Activated CD8-positive, alpha-beta memory T cell treated with anti-CD3 and anti-CD28 coated beads for 4 hours (primary cell): ENCODE results near the gene PROCA1.
"Not testable (repeated sequence)": the region's sequence is repeated elsewhere in the genome, so short reads cannot be mapped to it uniquely, and the experiment has no call there.

ENCODE experiments used
- DNase-seq, 2 donors: peaks; one replicate each; pipeline ENCODE4 v3.0.0-alpha.2; 2020; ENCODE audit warnings: low read depth in 2 of 2

Gene PROCA1

DNA sequence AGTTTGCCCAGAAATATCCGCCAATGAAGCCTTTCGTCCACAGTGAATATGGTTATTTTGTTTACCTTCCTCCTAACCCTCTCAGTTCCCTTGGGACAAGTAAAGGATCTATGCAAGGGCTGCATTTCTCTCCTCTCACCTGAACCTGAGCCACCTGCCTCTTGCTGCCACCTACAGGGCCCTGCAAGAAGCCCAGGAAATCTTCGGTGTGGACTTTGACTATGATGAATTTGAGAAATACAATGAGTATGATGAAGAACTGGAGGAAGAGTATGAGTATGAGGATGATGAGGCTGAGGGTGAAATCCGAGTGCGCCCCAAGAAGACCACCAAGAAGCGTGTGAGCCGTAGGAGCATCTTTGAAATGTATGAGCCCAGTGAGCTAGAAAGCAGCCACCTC is 35.7 kb downstream of the PROCA1 start:
- no peak for DNase-seq

DNA sequence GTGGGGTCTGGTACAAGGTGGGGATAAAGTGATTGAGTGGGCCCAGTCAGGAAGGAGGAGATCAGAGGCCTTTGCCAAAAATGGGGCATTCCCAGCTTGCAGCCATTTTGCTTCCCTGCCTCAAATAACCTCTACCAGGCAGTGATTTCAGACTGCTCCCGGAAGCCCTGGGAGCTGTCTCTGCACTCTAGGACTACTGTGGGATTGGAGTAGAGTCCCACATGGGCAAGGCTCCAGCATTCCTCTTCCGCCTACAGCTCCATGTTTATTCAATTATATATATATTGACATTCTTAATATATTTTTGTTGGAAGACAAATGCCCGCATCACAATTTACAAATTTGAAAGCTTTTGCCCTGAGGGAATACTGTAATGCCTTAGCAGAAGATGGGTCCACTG is 36.2 kb downstream of the PROCA1 start:
- no peak for DNase-seq

DNA sequence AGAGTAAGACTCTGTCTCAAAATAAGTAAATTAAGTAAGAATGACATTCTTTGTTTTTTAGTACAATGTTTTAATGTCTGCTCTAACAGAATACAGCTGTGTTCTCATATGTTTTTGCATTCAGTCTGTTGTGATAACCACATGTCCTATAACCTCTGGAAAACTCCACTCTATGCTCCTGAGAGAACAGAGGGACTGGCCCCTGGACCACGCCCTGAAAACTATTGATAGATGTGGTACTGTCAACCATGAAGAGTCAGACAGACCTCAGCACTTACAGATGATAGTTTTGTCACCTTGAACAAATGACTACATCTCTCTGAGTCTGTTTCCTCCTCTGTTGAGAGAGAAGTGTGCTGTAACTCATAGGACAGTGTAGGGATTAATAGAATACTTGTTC is 41.8 kb downstream of the PROCA1 start:
- DNase-seq: no peak

DNA sequence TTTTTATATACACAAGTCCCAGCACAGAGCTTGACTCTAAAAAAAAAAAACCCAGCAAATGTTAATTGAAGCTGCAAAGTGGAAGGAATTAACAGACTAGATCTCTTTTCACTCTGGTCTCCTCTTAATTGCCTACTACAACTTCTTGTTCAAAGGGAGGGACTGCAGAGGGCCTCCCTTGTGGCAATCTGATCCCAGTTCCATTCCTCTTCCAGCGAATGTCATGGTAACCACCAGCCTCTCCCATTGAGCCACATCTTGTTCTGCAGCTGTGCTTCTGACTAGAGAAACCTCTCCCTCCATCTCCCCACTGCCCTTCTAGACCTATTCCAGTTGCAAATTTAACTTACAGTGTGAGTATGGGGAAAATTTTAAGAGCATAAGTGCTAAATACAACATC is 43.8 kb downstream of the PROCA1 start:
- DNase-seq: no peak

DNA sequence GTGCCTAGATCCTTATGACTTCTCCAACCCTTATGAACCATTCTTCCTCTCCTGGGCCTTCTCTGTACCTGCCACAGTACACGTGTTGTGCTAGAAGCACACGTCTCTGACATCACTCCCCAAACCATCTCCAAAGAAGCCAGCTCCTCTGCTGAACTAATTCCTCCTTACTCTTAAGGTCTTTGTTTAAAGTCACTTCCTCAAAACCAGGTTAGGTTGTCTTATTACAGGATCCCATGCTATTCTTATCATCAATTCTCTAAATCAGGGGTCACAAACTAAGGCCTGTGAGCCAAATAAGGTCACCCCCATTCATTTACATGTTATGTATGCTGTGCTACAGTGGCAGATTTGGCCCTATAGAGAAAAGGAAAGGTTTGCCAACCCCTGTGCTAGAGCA is 45.7 kb downstream of the PROCA1 start:
- DNase-seq: no peak

DNA sequence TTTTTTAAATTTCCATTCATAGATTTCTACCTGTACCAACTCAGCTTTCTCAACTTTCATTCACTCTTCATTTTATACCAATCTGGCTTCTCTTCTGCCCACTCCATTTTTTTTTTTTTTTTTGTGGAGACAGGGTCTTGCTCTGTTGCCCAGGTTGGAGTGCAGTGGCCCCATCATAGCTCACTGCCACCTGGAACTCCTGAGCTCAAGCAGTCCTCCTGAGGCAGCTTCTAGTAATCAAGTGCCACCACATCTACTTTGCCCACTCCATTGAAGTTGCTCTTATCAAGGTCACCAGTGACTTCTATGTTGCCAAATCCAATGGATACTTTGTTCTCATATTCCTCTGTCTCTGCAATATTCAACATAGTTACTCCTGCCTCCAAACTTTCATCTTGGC is 48.0 kb downstream of the PROCA1 start:
- DNase-seq: no peak

DNA sequence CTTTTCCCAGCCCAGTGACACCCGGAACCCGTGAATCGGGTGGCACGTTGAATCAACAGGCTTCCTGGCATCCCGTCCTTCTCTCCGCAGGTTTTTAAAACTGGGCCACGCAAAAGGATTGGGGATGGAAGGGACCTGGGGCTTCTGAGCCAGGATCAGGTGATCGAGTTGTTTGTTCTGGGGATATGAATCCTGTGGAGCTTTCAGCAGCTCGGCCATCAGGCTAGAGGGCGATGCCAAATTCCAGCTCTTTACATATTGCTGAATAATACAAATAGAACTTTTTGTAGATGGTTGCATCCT is 49.2 kb downstream of the PROCA1 start:
- DNase-seq: no peak

DNA sequence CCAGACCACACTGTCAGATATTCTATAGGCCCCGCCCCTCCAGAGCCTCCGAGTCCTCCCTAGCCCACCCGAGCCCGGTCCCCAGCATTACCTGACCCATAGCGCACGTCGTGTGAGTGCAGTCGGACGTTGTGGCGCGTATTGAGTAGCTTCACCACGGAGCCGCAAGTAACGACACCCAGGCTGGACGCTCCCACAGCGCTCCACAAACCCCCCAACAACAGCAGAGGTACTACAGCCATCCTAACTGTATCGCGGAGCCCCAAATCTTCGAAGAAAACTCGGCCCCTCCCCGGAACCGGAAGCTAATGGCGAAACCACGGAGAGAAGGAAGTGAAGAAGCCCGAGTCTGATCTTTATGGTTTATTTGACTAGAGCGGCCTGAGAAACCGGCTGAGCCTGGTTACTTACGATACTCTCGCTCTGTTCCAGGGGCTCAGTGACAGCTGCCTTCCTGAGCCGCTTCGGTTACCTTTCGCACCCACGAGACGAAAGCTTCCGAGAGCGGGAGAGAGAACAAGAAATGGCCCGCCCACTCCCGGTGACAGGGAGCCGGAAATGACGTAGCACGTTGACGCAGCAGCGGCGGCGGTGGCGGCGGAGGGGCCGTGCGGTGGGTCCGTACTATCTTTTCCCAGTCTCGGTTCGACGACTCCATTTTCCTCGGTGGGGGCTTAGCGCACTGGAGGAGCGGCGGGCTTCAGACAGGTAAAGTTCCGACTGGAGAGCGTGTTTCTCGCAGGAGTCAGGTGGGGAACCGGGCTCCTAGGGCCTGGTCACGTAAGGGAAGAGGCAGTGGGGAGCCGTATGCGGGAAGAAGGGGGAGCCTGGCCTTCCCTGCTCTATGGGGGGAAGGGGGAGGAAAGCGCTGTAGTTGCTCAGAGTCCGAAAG is 49.8 kb downstream of the PROCA1 start, which contains the start of the genes SDF2 and SUPT6H:
TSS of gene SDF2 (minus strand) at position 272 of the 892 bp plus-strand sequence. CDS start at position 242, 30 bp downstream.
TSS of gene SUPT6H (plus strand) at position 571 of the 892 bp plus-strand sequence. CDS start 11,197 bp downstream, outside the sequence.
- DNase-seq: peak; percentile 90 to 92

DNA sequence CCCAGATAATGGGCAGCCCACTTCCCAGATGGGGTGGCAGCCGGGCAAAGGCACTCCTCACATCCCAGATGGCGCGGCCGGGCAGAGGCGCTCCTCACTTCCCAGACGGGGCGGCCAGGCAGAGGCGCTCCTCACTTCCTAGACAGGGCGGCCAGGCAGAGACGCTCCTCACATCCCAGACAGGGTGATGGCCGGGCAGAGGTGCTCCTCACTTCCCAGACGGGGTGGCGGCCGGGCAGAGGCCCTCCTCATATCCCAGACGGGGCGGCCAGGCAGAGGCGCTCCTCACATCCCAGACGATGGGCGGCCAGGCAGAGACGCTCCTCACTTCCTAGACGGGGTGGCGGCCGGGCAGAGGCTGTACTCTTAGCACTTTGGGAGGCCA is 52.2 kb downstream of the PROCA1 start:
- not testable (repeated sequence) for DNase-seq

DNA sequence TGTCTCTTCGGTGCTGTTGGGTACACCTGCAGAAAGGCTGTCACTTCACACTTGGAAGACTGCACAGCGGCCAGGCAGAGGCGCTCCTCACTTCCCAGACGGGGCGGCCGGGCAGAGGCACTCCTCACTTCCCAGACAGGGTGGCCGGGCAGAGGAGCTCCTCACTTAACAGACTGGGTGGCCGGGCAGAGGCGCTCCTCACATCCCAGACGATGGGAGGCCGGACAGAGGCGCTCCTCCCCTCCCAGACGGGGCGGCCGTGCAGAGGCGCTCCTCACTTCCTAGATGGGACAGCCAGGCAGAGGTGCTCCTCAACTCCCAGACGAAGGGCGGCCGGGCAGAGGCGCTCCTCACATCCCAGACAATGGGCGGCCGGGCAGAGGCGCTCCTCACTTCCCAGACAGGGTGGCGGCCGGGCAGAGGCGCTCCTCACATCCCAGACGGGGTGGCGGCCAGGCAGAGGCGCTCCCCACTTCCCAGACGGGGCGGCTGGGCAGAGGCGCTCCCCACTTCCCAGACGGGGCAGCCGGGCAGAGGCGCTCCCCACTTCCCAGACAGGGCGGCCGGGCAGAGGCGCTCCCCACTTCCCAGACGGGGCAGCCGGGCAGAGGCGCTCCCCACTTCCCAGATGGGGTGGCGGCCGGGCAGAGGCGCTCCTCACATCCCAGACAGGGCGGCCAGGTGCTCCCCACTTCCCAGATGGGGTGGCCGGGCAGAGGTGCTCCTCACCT is 52.8 kb downstream of the PROCA1 start:
- DNase-seq: not testable (repeated sequence)

DNA sequence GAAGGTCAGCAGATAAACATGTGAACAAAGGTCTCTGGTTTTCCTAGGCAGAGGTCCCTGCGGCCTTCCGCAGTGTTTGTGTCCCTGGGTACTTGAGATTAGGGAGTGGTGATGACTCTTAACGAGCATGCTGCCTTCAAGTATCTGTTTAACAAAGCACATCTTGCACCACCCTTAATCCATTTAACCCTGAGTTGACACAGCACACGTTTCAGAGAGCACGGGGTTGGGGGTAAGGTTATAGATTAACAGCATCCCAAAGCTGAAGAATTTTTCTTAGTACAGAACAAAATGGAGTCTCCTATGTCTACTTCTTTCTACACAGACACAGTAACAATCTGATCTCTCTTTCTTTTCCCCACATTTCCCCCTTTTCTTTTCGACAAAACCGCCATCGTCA is 53.3 kb downstream of the PROCA1 start:
- DNase-seq: not testable (repeated sequence)

DNA sequence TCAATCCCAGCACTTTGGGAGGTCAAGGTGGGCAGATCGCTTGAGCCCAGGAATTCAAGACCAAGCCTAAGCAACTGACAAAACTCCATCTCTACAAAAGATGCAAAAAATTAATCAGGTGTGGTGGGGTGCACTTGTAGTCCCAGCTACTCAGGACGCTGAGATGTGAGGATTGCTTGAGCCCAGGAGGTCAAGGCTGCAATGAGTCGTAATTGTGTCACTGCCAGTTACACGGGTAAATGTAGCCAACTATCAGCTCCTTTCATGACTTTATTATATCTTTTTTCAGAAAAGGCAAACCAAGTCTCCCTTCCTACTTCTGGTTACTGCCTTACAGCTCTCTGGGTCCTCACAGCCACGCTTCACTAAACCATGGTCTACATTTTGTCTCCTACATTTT is 53.9 kb downstream of the PROCA1 start:
- no peak for DNase-seq

DNA sequence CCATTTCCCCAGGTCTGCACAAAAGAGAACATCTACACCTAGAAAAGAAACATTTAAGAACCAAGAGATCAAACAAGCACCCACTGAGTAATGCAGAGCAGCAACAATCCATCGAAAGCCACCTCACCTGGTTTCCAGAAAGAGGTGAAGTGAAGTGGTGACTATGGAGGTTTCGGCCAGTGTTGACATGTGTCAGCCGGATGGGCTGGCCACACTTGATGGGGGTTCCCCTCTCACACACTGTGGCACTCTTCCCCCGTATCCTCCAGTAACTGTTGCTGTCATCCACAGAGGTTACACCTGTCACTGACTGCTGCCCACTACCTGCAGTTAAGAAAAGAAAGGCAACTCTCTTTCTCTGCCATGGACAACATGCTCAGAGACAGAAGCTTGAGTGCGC is 56.5 kb downstream of the PROCA1 start:
- no peak for DNase-seq
